GM21737 (cell line): ENCODE data around the gene IL31RA.
A peak's percentile ranks its signal among the peaks of the same experiment; 100 is the strongest.
"Not testable (repeated sequence)": the region's sequence is repeated elsewhere in the genome, so short reads cannot be mapped to it uniquely, and the experiment has no call there.

Experiments used
- ATAC-seq: cut with Tn5 transposase; IDR thresholded peaks from one replicate; pipeline ENCODE4 v1.9.1; 2021; ENCODE audit warnings: mild to moderate bottlenecking, moderate library complexity; ENCODE audit not compliant: unreplicated experiment

The IL31RA gene

DNA sequence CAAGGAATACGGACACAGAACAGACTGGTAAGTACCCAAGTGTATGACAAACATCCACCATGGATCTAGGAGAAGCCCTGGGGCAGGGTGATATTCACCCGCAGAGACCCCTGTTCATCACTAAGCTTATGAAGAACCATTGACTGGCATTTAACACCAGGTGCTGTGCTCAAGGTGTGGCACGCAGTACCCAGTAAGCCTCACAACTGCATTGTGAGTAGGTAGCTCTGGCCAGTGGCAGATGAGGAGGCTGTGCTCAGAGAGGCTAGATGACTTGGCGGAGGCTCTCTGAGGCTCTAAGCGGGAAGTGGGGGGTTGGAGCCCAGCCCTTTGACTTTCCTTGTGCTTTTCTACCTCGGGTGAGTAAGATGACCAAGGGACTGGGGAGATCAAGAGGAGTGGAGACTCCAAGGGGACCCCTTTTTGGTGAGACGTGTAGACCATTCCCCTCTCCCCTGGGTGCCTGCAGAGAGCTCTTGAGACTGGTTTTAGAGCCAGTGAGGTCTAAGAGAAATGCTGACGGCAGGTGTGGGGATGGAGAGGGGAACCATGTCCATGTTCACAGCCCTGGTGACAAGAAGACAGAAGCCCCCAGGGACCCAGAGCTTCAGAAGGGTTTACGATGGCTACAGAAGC lies 72.8 kb downstream of the IL31RA start:
- ATAC-seq = no peak

DNA sequence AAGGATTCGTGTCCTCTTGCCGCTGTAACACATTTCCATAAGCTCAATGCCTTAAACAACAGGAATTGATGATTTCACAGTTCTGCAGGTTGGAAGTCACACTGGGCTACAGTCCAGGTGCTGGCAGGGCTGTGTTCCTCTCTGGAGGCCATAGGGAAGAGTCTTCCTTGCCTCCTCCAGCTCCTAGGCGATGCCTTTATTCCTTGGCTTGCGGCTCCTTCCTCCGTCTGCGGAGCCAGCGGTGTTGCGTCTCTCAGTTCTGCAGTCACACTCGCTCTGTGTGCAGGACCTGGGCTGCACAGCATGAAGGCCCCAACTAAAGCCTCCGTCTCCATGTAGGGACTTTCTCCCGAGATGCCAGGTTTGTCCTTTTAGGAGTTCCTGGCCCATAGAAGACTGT lies 73.6 kb downstream of the IL31RA start:
- ATAC-seq = no peak

DNA sequence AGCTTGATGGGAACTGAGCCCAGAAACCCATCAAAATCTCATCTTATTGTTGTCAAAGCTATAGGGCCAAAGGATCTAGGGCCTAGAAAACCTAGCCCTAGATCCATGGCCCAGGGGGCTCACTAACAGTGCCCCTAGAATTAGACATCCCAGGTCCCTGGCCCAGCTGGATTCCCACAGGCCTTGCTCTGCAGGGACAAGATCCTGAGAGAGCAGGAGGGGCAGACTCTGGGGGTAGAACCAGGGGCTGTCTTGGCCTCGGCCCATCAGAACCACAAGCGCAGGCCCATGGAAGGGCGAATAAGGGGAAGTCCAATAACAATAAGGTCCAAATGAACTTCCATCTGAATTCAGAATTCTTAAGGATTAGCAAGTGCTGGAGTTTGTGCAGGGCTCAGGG lies 74.0 kb downstream of the IL31RA start:
- no peak for ATAC-seq

DNA sequence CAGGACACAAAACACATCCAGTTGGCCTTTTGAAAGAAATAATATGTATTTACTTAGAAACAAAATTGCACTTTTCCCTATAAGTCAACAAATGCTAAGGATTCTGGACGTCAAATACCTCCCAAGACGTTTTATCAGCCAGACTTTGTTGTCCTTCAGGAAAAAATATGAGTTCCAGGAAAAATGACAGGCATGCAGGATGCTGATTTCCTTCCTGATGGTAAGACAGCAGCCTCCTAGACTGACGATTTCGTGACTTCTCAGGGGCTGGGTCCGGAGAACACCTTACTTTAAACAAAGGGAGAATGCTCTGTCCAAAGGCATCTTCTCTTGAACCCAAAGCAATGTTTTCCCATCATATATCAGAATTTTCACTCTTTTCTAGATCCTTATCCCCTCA lies 74.6 kb downstream of the IL31RA start:
- ATAC-seq = no peak

DNA sequence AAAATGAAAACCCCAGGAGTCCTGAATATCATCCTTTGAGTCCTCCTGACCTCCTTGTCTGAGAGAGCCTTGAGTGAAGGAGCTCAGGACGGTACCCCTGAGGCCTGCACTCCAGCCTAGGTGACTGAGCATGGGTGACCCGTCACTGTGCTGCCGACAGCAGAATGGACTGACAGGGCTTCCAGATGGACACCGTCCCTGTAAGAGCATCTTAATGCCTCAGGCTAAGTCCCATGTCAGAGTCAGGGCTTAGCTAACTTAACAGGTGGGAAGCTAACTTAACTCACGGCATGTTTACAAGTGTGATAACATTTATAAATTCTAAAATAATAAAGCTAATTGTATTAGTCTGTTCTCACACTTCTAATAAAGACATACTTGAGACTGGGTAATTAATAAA lies 75.3 kb downstream of the IL31RA start:
- ATAC-seq = no peak

DNA sequence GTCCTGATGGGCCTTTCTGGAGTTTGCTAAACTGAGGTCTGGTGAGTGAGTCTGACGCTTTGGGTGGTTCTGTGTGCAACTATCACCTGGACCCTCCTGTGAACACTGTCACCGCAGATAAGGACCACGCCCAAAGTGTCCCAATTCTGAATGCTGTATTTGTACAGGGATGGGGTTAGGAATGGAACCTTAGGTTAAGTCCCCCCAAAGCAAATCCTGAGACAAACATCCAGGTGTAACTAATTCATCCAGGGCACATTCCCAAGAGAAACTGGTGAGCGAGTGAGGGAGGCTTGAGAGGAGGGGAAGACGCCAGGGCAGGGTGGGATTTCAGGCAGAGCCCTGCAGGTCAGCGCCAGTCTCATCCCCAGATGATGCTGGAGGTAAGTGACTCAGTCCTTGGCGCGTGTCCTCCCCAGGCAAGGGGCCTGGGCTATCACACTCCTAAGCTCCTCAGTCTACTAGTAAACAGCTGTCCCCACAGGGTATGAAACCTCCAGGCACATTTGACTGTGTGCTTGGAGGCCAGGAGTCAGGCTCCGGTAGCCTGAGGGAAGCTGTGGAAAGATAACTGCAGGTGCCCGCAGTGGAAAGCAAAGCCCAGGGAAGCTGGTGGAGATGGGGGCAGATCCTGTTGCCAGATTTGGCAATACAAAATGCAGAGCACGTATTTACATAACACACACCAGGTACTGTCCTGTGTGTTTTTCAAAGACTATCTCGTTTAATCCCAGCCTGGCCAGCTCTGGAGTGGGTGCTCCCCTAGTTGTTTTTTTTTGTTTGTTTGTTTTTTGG lies 76.9 kb downstream of the IL31RA start:
- no peak for ATAC-seq

DNA sequence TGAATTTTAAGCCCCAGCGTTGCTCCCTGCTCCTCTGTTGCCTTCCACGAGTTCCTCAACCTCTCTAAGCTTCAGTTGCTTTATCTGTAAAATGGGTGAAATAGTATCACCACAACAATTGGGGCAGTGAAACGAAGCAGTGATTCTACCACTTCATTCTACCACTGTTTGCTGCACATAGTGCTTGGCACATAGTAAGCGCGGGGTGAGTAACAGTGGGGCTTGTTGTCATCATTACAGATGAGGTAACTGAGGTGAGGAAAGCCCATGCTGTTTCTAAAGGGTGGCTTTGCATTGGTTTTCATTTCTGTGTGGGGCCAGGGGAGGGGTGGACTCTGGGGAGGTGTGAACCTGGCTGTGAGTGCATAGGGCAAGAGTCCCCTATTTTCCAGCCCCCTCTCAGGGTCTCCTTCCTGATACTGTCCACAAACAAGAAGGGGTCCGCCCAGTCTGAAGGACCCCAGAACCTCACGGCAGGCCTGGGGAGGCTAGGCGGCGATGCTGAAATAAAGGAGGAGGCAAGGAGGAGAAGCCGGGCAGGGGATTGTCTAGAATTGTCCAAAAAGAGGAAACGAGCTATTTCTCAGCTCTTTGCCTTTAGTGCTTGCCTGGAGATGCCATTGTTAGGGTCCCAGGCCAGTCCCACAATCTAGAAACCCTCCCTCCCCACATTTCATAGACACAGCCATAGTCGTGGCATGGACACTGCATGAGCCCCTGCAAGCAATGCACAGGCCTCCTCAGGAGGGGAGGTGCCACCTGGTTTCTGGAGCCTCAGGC lies 78.1 kb downstream of the IL31RA start:
- no peak for ATAC-seq

DNA sequence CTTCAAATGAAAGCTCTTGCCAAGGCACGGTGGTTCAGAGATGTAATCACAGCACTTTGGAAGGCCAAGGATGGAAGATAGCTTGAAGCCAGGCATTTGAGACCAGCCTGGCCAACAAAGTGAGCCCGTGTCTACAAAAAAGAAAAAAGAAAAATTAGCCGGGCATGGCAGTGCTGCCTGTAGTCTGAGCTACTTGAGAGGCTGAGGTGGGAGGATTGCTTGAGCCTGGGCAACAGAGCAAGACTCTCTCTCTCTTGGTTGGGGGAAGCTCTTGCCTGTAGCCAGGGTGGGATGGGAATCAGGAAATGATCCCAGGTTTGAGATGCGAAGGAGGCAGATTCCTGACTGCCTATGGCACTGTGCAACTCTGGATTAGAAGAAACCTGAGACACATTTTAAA lies 81.5 kb downstream of the IL31RA start:
- no peak for ATAC-seq

DNA sequence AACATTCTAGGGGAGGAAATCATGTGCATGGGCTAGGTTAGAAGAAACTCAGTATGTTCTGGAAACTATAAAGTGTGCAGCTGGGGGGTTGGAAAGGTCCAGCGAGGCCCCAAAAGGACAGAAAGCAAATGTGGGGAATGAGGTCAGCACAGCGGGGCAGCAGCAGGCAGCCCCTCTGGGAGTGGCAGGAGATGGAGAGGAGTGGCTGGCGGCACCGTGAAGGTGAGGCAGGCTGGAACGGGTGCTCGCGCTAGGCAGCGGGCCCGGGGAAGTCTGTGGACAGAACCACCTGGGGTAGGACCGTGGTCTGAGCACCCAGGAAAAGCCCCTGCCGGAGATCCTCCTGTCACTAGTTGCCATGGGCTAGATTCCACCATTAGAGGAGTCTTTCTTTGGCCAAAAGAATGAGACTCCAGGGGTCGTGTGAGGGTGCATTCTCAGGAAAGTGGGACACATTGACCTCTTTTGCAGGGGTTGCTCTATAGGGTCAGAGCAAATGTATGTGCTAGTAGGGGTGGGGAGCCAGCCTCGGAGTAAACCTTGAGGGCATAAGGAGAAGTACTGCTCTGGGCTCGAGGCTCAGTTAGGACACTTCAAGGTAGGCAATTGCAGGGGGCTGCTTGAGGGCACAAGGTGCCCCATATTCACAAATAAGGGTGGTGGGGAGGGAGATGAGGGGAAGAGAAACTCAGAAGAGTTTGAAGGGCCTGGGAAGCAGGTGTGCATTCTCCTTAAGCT lies 82.4 kb downstream of the IL31RA start:
- ATAC-seq = no peak

DNA sequence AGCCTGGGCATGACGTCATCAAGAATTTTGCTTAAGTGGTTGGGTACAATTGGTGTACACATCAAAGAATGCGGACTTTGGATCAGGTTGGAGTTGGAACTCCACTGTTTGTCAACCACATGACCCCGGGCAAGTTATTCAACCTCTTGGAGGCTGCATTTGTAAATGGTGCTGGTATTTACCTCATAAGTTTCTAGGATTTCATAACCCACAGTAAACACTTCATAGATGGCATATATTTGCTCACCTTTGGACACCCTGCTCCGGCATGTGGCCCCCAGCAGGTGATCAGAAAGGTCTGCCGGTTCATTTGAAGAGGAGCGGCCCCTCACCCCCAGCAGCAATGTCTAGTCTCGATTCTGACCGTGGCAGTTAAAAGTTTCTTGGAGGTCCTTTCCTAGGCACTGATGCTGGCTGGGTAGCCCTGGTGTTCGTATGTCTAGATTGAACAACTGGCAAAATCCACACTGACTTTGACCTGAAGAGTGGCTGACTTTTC lies 83.0 kb downstream of the IL31RA start:
- ATAC-seq = no peak

DNA sequence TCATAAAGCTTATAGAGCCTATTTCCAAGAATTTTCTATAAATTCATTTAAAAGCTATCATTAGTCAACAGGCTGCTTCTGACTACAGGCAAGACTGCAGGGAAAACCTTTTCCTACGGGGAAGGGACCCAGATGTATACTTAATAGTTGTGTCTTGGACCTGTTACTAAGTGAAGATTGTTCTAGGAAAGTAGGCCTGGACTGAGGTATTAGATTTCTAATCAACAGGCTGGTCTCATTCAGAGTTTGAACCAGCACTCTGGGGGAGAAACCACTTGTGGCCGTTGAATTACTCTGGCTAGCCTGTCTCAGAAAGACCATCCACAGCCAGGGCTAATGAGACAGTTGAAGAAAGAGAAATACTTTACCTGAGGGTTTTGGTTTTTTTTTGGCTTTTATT lies 83.6 kb downstream of the IL31RA start:
- ATAC-seq = no peak

DNA sequence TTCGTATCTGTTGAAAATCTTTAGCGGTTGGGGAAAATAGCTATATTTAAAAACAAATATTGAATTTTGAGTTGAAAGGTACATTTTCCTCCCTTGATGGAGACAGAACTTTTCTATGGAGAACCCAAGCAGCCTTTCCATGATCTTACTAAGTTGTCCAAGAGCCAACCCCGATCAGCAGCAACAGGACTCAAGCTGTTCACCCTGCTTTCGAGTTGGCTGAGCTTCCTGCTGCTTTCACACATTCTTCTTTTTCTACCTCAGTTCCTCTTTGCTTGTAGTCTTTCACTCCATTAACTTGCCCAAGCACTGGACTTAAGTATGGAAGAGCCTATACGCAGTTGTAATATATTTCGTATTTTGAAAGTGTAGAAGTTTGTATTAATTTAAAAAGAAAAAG lies 84.2 kb downstream of the IL31RA start:
- ATAC-seq = no peak

DNA sequence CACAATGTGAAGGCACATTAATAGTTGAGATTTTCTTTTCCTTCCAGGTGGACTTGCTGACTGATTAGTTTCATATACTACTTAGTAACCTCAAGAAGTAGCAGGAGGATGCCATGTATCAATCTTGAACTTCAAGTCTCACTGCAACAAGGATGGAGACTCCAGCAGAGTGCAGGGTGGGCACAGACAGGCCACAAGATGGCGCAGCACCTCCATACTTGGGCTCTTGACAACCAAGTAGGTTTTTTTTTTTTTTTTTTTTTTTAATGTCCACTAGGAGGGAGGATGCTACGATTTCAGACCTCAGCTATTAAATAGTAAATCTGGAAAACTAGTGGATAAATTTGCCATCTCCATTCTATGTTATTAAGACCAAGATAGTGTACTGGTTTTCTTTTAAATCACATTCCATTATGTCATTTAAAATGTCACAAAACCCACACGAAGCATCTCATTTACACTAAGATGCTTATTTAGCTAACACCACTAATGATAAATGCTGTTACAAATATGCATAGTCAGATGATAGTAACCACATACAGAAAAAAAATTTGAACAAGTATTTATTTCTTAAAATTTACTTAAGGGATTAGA lies 85.0 kb downstream of the IL31RA start:
- peak; percentile 68 for ATAC-seq

DNA sequence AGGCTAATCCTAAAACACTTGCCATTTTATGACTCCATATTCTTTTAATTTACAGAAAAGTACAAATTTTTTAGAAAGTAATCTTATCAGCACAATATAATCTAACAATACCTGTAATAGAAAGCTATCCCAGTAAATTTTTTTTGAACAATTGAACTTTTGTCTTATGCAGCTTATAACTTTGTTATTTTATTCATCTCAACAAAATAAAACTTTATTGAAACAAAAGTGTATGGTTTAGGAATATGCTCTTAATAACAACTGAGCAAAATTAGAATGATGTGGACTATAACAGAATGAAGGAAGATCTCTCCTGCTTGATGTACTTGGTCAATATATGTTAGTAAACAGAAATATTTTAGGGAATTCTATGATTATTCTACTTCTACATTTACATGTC lies 86.4 kb downstream of the IL31RA start:
- ATAC-seq = not testable (repeated sequence)

DNA sequence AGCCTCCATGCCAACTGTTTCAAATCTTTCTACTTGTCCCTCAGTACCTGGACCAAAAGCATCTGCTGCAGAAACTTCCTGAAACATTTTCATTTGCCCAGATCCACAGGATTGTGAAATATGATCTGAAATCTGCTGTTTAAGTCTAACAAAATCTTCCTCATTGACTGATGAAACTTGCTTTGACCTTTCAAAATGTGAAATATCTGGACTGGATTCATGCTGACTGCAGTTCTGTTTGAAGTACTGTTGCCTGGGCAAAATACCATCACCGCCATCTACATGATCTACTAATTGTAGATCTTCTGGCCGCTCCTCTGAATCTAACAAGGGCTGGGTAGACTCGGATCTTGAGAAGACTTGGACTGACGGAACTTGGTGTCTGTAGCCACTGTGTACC lies 90.0 kb downstream of the IL31RA start:
- ATAC-seq = not testable (repeated sequence)

DNA sequence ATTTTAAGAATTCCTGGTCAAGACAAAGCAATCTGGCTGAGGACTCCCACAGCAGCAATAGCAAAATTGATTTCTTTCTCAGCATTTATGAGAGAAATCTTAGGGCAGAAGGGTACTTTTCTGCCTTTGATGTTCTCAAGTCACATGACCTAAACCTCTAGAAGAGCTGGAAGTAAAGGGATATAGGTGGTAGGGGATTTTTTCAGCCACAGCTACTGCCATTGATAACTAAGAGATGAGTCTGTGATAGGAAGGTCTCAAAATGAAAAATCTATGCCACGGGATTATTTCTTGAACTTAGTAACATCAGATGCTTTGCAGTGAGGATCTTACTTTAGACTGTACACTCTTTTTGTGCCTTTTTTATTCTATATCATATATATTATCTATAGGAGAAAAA lies 108.1 kb downstream of the IL31RA start:
- no peak for ATAC-seq

DNA sequence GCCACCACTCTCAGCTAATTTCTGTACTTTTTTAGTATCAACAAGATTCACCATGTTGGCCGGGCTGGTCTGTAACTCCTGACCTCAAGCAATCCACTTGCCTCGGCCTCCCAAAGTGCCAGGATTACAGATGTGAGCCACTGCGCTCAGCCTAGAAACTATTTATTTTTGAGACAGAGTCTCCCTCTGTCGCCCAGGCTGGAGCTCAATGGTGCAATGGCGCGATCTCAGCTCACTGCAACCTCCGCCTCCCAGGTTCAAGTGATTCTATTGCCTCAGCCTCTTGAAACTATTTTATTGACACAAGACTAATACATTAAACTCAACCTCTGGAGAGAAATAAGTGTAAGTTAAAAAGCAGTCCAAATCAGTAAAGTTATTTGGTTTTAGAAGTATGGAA lies 109.6 kb downstream of the IL31RA start:
- ATAC-seq = no peak

DNA sequence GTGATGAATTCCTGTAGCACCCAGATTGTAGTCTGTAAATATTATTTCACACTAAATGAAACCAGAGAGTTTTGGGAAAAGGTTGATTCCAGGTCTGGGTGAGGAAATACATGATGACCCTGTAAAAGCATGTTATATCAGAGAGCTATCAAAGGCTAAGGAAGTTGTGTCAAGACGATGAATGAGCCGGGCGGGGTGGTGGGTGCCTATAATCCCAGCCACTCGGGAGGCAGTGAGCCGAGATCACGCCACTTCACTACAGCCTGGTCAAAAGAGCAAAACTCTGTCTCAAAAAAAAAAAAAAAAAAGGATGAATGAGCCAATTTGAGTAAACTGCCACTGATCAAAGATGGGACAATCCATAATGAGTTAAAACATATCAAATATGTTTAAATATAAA lies 114.4 kb downstream of the IL31RA start:
- ATAC-seq = no peak

DNA sequence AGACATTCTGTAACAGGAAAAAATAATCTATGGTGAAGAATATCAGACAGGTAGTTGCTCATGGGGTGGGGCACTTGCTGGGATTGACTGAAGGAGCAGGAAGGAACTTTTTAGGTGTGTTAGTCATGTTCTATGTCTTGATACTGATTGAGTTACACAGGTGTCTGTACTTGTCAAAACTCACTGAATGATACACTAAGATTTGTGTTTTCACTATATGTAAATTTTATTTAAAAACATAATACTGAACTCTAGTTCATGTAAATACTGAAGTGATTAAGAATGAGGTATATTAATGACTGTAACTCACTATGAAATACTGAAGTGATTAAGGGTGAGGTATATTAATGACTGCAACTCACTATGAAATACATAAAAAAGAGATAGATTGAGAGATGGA lies 115.1 kb downstream of the IL31RA start:
- no peak for ATAC-seq

DNA sequence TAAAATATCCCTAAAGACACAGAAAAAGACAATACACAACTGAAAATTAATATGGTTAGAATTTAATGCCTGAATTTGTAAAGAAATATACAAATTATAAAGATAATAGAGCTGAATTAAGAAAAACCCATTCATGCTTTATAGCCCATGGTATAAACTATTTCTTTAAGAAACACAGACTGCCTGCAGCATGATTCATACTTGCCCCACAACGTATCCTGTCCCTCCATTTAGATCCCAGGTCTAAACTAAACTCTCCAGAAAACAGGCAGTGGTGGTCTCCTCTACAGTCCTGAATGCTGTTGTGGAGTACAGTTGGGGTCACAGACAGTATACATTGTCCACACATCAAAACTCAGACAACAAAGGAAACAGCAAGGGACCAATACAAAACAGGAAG lies 118.8 kb downstream of the IL31RA start:
- ATAC-seq = no peak
